ENCODE data around the gene KIAA1191. TPM values are rescaled to one million over a fixed set of nuclear protein-coding genes. Genes with fewer than 3 reads are reported as not detected.

The KIAA1191 gene
- total RNA-seq, 1 donor from 2014 or later = 109 TPM

DNA sequence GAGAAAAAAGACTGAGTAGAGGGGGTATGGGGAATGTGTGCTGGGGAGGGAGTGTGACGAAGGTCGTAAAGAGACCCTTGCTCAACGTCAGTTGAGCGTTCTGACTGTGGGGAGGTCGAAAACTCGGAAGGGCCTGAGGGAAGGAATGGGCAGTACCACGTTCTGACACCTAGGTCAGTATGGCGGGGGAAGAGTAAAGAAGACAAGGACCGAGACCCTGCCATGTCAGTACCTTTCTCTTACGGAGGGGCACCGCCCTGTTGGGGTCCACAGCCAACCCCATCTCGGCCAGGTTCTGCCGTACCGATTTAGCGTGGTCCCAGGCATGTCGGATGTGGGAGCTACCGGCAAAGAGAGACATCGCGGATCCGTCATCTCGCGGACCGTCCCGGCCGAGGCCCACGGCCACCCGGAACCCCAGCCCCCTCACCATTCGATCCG is 26.5 kb upstream of the KIAA1191 start:
- H3K36me3 Mint-ChIP-seq (ENCODE audit: insufficient read depth) = peaks cover 4% of the 10 kb centered on the region
- no peaks in the 10 kb centered on the region for H3K9me3 Mint-ChIP-seq (ENCODE audit: low read depth)
- H3K27ac Mint-ChIP-seq = peak overlapping the region; percentile 100
- no peaks in the 10 kb centered on the region for H3K27me3 Mint-ChIP-seq
- H3K4me3 Mint-ChIP-seq (ENCODE audit: low read depth) = peak overlapping the region; percentile 99
- TF ChIP-seq, protein P1, sequence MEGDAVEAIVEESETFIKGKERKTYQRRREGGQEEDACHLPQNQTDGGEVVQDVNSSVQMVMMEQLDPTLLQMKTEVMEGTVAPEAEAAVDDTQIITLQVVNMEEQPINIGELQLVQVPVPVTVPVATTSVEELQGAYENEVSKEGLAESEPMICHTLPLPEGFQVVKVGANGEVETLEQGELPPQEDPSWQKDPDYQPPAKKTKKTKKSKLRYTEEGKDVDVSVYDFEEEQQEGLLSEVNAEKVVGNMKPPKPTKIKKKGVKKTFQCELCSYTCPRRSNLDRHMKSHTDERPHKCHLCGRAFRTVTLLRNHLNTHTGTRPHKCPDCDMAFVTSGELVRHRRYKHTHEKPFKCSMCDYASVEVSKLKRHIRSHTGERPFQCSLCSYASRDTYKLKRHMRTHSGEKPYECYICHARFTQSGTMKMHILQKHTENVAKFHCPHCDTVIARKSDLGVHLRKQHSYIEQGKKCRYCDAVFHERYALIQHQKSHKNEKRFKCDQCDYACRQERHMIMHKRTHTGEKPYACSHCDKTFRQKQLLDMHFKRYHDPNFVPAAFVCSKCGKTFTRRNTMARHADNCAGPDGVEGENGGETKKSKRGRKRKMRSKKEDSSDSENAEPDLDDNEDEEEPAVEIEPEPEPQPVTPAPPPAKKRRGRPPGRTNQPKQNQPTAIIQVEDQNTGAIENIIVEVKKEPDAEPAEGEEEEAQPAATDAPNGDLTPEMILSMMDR (IDR thresholded peaks at IDR 0.05; ENCODE audit: unreplicated experiment) = no peak
- DNase-seq (ENCODE audit: low spot score, unreplicated experiment) = no peak
- H3K4me1 Mint-ChIP-seq (ENCODE audit: low read depth) = peaks cover 16% of the 10 kb centered on the region

DNA sequence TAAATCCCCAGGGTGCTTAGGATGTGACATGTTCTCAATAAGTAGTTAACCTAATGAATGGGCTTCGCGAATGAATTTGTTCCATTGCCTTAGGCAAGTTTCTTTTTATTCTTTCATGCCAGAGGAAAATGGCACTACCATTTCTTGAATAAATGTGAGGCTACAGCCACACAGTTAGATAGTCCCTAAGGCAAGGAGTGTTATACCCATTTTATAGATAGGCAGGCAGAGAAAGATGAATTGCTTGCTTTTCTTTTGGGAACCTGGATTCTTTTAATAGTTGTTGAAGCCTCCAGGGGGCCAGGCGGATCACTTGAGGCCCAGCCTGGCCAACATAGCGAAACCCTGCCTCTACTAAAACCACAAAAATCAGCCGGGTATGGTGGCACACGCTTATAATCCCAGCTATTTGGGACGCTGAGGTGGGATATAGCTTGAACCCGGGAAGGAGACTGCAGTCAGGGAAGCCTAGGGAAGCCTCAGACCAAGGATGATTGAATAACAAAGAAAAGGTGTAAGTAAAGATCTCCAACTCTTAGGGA is 25.9 kb upstream of the KIAA1191 start:
- Mint-ChIP-seq H3K27me3 (no peaks in the 10 kb centered on the region), H3K4me3 (ENCODE audit: low read depth) (peak overlapping the region; percentile 99), H3K27ac (peak overlapping the region; percentile 100), H3K36me3 (ENCODE audit: insufficient read depth) (peaks cover 4% of the 10 kb centered on the region), H3K9me3 (ENCODE audit: low read depth) (no peaks in the 10 kb centered on the region), H3K4me1 (ENCODE audit: low read depth) (peaks cover 16% of the 10 kb centered on the region)
- DNase-seq (ENCODE audit: low spot score, unreplicated experiment) = no peak
- TF ChIP-seq, protein P1 (IDR thresholded peaks at IDR 0.05; ENCODE audit: unreplicated experiment) = no peak

DNA sequence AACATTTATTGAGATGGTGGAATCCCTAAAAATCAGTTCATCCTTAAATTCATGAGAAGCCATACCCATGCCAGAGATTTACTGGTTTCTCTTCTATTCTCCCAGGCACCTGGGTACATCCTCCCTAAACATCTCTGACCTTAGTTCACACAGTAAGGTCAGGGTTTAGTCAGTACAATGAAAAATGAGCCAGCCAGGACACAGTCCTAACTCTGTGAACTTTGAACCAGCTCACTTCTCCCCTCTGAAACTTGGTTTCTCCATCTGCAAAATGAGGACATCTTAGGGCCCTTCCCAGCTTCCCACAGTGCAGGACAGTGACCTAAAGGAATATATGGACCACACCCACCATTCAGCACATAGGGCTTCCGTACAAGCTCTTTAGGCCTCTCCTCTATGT is 24.9 kb upstream of the KIAA1191 start:
- peak overlapping the region; percentile 43 for H3K4me3 Mint-ChIP-seq (ENCODE audit: low read depth)
- H3K36me3 Mint-ChIP-seq (ENCODE audit: insufficient read depth) = peaks cover 8% of the 10 kb centered on the region
- no peak overlapping the region for H3K27ac Mint-ChIP-seq
- no peaks in the 10 kb centered on the region for H3K9me3 Mint-ChIP-seq (ENCODE audit: low read depth)
- H3K4me1 Mint-ChIP-seq (ENCODE audit: low read depth) = peaks cover 16% of the 10 kb centered on the region
- DNase-seq (ENCODE audit: low spot score, unreplicated experiment) = no peak
- H3K27me3 Mint-ChIP-seq = no peaks in the 10 kb centered on the region
- TF ChIP-seq, protein P1 (IDR thresholded peaks at IDR 0.05; ENCODE audit: unreplicated experiment) = no peak

DNA sequence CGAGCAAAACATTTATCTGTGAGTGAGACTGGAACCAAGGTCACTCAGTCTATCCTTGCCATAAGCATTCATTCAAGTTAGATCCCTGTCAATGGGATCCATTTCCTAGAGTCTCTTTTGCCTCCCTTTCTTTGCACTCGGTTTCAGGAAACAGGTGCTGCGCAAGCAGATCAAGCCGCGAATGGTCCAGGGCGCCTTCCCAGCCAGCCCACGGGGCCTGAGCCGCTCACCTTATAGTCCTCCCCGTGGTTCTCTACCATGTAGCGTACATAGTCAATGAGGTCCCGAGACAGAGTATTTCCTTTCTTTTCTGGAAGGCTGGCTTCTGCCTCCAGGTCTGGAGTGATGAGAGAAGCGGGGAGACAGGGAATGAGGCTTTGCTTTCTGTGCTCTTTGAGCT is 23.4 kb upstream of the KIAA1191 start:
- no peak overlapping the region for H3K27ac Mint-ChIP-seq
- no peaks in the 10 kb centered on the region for H3K9me3 Mint-ChIP-seq (ENCODE audit: low read depth)
- peaks cover 16% of the 10 kb centered on the region for H3K4me1 Mint-ChIP-seq (ENCODE audit: low read depth)
- H3K36me3 Mint-ChIP-seq (ENCODE audit: insufficient read depth) = peaks cover 8% of the 10 kb centered on the region
- no peaks in the 10 kb centered on the region for H3K27me3 Mint-ChIP-seq
- TF ChIP-seq, protein P1 (IDR thresholded peaks at IDR 0.05; ENCODE audit: unreplicated experiment) = no peak
- DNase-seq (ENCODE audit: low spot score, unreplicated experiment) = no peak
- no peak overlapping the region for H3K4me3 Mint-ChIP-seq (ENCODE audit: low read depth)

DNA sequence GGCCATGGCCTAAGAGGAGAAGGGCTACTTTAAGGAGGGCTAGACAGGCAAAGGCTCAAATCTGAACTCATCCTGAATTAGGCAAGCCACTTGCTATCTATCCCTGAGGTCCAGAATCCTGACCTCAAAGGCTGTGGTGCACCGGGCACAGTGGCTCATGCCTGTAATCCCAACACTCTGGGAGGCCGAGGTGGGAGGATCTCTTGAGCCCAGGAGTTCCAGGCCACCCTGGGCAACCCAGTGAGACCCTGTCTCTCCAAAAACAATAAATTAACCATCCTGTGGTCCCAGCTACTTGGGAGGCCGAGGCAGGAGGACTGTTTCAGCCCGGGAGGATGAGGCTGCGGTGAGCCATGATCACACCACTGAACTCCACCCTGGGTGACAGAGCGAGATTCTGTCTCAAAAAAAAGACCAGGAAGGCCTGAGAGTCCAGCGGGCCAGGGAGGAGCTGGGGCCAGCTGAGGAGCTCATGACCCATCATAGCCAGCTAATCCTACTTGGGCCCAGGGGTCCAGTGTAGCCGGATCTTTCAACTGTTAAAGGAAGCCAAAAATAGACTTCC is 22.9 kb upstream of the KIAA1191 start:
- no peak overlapping the region for H3K27ac Mint-ChIP-seq
- H3K36me3 Mint-ChIP-seq (ENCODE audit: insufficient read depth) = peaks cover 11% of the 10 kb centered on the region

More for the DNA sequence above, 22.9 kb upstream of the KIAA1191 start:
- Mint-ChIP-seq H3K9me3 (ENCODE audit: low read depth) (no peaks in the 10 kb centered on the region), H3K4me3 (ENCODE audit: low read depth) (no peak overlapping the region), H3K4me1 (ENCODE audit: low read depth) (peaks cover 13% of the 10 kb centered on the region), H3K27me3 (no peaks in the 10 kb centered on the region)
- TF ChIP-seq, protein P1 (IDR thresholded peaks at IDR 0.05; ENCODE audit: unreplicated experiment) = no peak
- no peak for DNase-seq (ENCODE audit: low spot score, unreplicated experiment)

Measured in progenitor cell of endocrine pancreas (in vitro differentiated cells).